Gastrocnemius medialis (tissue), 4 donors: ENCODE data around the gene EFCAB9.
"Not testable (repeated sequence)": the region's sequence is repeated elsewhere in the genome, so short reads cannot be mapped to it uniquely, and the experiment has no call there.

Experiments used
- CTCF ChIP-seq, 5 experiments: fragments of 450-650 bp in 3 of 5; fragments of 200-600 bp in 2 of 5; sonication (generic) in 2 of 5; IDR thresholded peaks in 4 of 5; conservative IDR thresholded peaks in 1 of 5; 1 replicate in 4 of 5; 2 replicates in 1 of 5; pipeline ENCODE4 v1.5.1; 2016 to 2019; ENCODE audit warnings: antibody characterized with exemption in 5 of 5, mild to moderate bottlenecking in 3 of 5, moderate library complexity in 3 of 5
- POLR2A ChIP-seq, 2 donors: fragments of 450-650 bp; IDR thresholded peaks; one replicate each; pipeline ENCODE4 v1.6.1; 2017; ENCODE audit warnings: antibody characterized with exemption in 2 of 2, mild to moderate bottlenecking in 2 of 2, moderate library complexity in 2 of 2

GRCh38 chr5:172149481-172149880 is 44.5 kb upstream of the EFCAB9 start:
- not testable (repeated sequence) for TF ChIP-seq CTCF (IDR thresholded peaks at IDR 0.05 in 4 of 5, conservative IDR thresholded peaks at IDR 0.05 in 1 of 5); POLR2A (IDR thresholded peaks at IDR 0.05)
